Measurements from ENCODE around the gene CPM. TPM values are rescaled to one million over a fixed set of nuclear protein-coding genes. Genes with fewer than 3 reads are reported as not detected.

The CPM gene
- total RNA-seq, 1 experiment from 2014 or later = 0.96 TPM

DNA sequence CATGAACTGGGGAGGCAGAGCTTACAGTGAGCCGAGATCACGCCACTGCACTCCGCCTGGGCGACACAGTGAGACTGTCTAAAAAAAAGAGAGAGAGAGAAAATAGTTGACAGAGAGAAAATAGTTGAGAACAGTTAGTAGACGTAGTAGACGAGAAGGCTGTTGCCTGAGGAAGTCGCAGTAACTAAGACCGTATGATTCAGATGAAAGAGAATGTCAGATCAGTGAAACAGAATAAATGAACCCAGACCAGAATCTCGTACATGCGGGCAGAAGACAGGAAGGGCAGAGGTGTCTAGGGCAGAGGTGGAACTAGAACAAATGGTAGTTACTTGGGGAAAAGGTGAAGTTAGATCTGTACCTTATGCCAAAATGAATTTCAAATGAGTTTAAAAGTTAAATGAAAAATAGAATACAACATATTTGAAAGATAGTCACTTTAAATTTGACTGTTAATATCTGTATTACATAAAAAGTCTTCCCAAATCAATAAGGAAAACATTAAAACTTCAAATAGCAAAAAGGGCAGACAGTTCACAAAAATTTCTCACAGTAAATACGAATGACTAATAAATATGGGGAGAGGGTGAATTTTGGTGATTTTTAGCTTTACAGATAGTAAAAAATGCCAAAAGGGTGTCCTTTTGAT is 107.3 kb downstream of the CPM start:
- Mint-ChIP-seq H3K36me3 (peaks cover 58% of the 10 kb centered on the region), H3K4me3 (no peak overlapping the region), H3K27ac (peak overlapping the region; percentile 3; the same call in 1 of the 2 replicates), H3K9me3 (no peaks in the 10 kb centered on the region), H3K4me1 (peaks cover 5% of the 10 kb centered on the region), H3K27me3 (ENCODE audit: low read depth) (no peaks in the 10 kb centered on the region)
- DNase-seq (ENCODE audit: low spot score) (no peak), ATAC-seq (no peak)
- TF ChIP-seq IRF2 (CRISPR knock-in tag; IDR thresholded peaks at IDR 0.05; ENCODE audit: borderline replicate concordance, low read depth) = no peak
- TF ChIP-seq OVOL2 (CRISPR knock-in tag; IDR thresholded peaks at IDR 0.05; ENCODE audit: borderline replicate concordance) = no peak
- no peak for TF ChIP-seq FOXK1 (CRISPR knock-in tag; IDR thresholded peaks at IDR 0.05)
- TF ChIP-seq ZNF416 (CRISPR knock-in tag; IDR thresholded peaks at IDR 0.05) = no peak
- no peak for TF ChIP-seq ZNF263 (CRISPR knock-in tag; IDR thresholded peaks at IDR 0.05; ENCODE audit: low read depth)
- TF ChIP-seq GRHL2 (CRISPR knock-in tag; IDR thresholded peaks at IDR 0.05; ENCODE audit: insufficient replicate concordance, severe bottlenecking) = no peak
- no peak for TF ChIP-seq ZNF121 (CRISPR knock-in tag; IDR thresholded peaks at IDR 0.05)
- TF ChIP-seq, protein P1, sequence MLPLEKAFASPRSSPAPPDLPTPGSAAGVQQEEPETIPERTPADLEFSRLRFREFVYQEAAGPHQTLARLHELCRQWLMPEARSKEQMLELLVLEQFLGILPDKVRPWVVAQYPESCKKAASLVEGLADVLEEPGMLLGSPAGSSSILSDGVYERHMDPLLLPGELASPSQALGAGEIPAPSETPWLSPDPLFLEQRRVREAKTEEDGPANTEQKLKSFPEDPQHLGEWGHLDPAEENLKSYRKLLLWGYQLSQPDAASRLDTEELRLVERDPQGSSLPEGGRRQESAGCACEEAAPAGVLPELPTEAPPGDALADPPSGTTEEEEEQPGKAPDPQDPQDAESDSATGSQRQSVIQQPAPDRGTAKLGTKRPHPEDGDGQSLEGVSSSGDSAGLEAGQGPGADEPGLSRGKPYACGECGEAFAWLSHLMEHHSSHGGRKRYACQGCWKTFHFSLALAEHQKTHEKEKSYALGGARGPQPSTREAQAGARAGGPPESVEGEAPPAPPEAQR (CRISPR knock-in tag; IDR thresholded peaks at IDR 0.05) = no peak
- no peak for TF ChIP-seq STAT6 (CRISPR knock-in tag; conservative IDR thresholded peaks at IDR 0.05; ENCODE audit: low read depth)
- TF ChIP-seq, protein P2, sequence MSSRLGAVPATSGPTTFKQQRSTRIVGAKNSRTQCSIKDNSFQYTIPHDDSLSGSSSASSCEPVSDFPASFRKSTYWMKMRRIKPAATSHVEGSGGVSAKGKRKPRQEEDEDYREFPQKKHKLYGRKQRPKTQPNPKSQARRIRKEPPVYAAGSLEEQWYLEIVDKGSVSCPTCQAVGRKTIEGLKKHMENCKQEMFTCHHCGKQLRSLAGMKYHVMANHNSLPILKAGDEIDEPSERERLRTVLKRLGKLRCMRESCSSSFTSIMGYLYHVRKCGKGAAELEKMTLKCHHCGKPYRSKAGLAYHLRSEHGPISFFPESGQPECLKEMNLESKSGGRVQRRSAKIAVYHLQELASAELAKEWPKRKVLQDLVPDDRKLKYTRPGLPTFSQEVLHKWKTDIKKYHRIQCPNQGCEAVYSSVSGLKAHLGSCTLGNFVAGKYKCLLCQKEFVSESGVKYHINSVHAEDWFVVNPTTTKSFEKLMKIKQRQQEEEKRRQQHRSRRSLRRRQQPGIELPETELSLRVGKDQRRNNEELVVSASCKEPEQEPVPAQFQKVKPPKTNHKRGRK (CRISPR knock-in tag; IDR thresholded peaks at IDR 0.05; ENCODE audit: borderline replicate concordance) = no peak
- no peak for TF ChIP-seq ZNF138 (CRISPR knock-in tag; conservative IDR thresholded peaks at IDR 0.05)
- CTCF ChIA-PET = no interaction called here
- POLR2A ChIA-PET = no interaction called here

DNA sequence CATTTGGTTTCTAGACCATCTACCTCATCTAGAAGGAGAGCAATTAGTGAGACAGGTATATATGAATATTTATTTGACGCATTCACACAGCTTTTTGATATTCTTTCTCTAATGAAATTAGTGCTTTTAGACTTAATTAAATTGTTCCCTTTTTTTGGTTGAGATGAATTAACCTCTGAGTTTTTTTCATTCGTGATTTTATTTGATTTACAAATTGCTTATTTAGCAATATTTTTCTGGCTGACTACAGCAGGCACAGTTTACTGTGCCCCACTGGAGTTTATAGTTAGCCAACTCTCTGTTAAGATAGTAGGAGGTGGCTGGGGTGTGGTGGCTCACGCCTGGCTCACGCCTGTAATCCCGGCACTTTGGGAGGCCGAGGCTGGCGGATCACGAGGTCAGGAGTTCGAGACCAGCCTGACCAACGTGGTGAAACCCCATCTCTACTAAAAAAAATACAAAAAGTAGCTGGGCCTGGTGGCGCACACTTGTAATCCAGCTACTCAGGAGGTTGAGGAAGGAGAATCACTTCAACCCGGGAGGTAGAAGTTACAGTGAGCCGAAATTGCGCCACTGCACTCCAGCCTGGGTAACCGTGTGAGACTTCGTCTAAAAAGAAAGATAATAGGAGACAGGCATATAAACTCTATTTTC is 108.2 kb downstream of the CPM start:
- no peaks in the 10 kb centered on the region for H3K27me3 Mint-ChIP-seq (ENCODE audit: low read depth)
- H3K36me3 Mint-ChIP-seq = peaks cover 61% of the 10 kb centered on the region
- CTCF ChIA-PET = no interaction called here
- POLR2A ChIA-PET = no interaction called here
- no peak overlapping the region for H3K27ac Mint-ChIP-seq
- no peak overlapping the region for H3K4me3 Mint-ChIP-seq
- no peaks in the 10 kb centered on the region for H3K9me3 Mint-ChIP-seq
- no peaks in the 10 kb centered on the region for H3K4me1 Mint-ChIP-seq
- DNase-seq (ENCODE audit: low spot score) = no peak
- no peak for ATAC-seq
- TF ChIP-seq NFATC4 (CRISPR knock-in tag; IDR thresholded peaks at IDR 0.05) (no peak), E2F4 (CRISPR knock-in tag; IDR thresholded peaks at IDR 0.05; ENCODE audit: borderline replicate concordance, low read depth) (no peak), ETV6 (CRISPR knock-in tag; IDR thresholded peaks at IDR 0.05) (no peak), HMGXB4 (CRISPR knock-in tag; IDR thresholded peaks at IDR 0.05) (no peak), ZNF671 (CRISPR knock-in tag; IDR thresholded peaks at IDR 0.05) (no peak), CREM (CRISPR knock-in tag; IDR thresholded peaks at IDR 0.05) (no peak), FOXJ3 (CRISPR knock-in tag; IDR thresholded peaks at IDR 0.05; ENCODE audit: borderline replicate concordance) (no peak), SMAD4 (CRISPR knock-in tag; IDR thresholded peaks at IDR 0.05) (no peak), JUN (CRISPR knock-in tag; IDR thresholded peaks at IDR 0.05) (no peak), TCF7 (CRISPR knock-in tag; IDR thresholded peaks at IDR 0.05; ENCODE audit: low read depth) (no peak), OVOL2 (CRISPR knock-in tag; IDR thresholded peaks at IDR 0.05; ENCODE audit: borderline replicate concordance) (no peak), ZNF263 (CRISPR knock-in tag; IDR thresholded peaks at IDR 0.05; ENCODE audit: low read depth) (no peak)
- TF ChIP-seq, protein P3, sequence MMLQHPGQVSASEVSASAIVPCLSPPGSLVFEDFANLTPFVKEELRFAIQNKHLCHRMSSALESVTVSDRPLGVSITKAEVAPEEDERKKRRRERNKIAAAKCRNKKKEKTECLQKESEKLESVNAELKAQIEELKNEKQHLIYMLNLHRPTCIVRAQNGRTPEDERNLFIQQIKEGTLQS (CRISPR knock-in tag; conservative IDR thresholded peaks at IDR 0.05) = no peak
- TF ChIP-seq, protein P4, sequence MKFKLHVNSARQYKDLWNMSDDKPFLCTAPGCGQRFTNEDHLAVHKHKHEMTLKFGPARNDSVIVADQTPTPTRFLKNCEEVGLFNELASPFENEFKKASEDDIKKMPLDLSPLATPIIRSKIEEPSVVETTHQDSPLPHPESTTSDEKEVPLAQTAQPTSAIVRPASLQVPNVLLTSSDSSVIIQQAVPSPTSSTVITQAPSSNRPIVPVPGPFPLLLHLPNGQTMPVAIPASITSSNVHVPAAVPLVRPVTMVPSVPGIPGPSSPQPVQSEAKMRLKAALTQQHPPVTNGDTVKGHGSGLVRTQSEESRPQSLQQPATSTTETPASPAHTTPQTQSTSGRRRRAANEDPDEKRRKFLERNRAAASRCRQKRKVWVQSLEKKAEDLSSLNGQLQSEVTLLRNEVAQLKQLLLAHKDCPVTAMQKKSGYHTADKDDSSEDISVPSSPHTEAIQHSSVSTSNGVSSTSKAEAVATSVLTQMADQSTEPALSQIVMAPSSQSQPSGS (CRISPR knock-in tag; IDR thresholded peaks at IDR 0.05; ENCODE audit: borderline replicate concordance, low read depth) = no peak

Measured in WTC11 (cell line).